ENCODE data around the gene NFKBIL1. TPM values are rescaled to one million over a fixed set of nuclear protein-coding genes. Genes with fewer than 3 reads are reported as not detected.
A peak's percentile ranks its signal among the peaks of the same experiment; 100 is the strongest.

The NFKBIL1 gene
- total RNA-seq, 4 donors from 2014 or later = 7.8 to 25.2 (median 16.7) TPM

- no peak overlapping the region for H3K27ac ChIP-seq
- H3K27me3 ChIP-seq = peaks cover 0 to 12% (median 0%) of the 10 kb centered on the region in 4 donors
- no peak for TF ChIP-seq CTCF (IDR thresholded peaks at IDR 0.05)
- no peaks in the 10 kb centered on the region for H3K36me3 ChIP-seq
- intact Hi-C loops (cut with DNase I) = no loop called here
- DNase-seq = no peak
- WGBS, 2 donors = 78 to 87% methylated on average over 3 of the region's 3 CpGs
- H3K4me3 ChIP-seq = no peak overlapping the region
- no peaks in the 10 kb centered on the region for H3K9me3 ChIP-seq
- H3K4me1 ChIP-seq = peaks cover 16 to 37% (median 18%) of the 10 kb centered on the region in 3 donors
These were observed 31.7 kb downstream of the NFKBIL1 start for GRCh38 chr6:31579119-31579505.

- Histone ChIP-seq H3K27ac (peak overlapping the region in 2 of 4 donors; percentile 81 to 87), H3K36me3 (no peaks in the 10 kb centered on the region), H3K4me1 (peaks cover 16 to 37% (median 18%) of the 10 kb centered on the region in 3 donors), H3K9me3 (no peaks in the 10 kb centered on the region), H3K27me3 (peaks cover 0 to 9% (median 0%) of the 10 kb centered on the region in 4 donors), H3K4me3 (peak overlapping the region in 3 of 4 donors; percentile 72 to 84 (median 82))
- no peak for TF ChIP-seq CTCF (IDR thresholded peaks at IDR 0.05)
- no peak for TF ChIP-seq POLR2A (IDR thresholded peaks at IDR 0.05)
- intact Hi-C loops (cut with DNase I) = no loop called here
- DNase-seq = no peak
- WGBS, 2 donors = 83% methylated on average over 6 to 8 of the region's 8 CpGs
These were observed 32.4 kb downstream of the NFKBIL1 start for GRCh38 chr6:31579546-31580437.

- no peaks in the 10 kb centered on the region for H3K36me3 ChIP-seq
- no peaks in the 10 kb centered on the region for H3K9me3 ChIP-seq
- H3K27ac ChIP-seq = peak overlapping the region; percentile 71 to 88 (median 84)
- no peak for TF ChIP-seq POLR2A (IDR thresholded peaks at IDR 0.05)
- no peak for TF ChIP-seq CTCF (IDR thresholded peaks at IDR 0.05)
- intact Hi-C loops (cut with DNase I) = no loop called here
- 33 to 46% methylated on average over 11 of the region's 11 CpGs for WGBS, 2 donors
- H3K4me3 ChIP-seq = peak overlapping the region; percentile 53 to 84 (median 77)
- peaks cover 16 to 31% (median 18%) of the 10 kb centered on the region in 3 donors for H3K4me1 ChIP-seq
- no peak for DNase-seq
- peaks cover 0 to 8% (median 0%) of the 10 kb centered on the region in 4 donors for H3K27me3 ChIP-seq
These were observed 33.0 kb downstream of the NFKBIL1 start for GRCh38 chr6:31580438-31580740.

- Histone ChIP-seq H3K9me3 (no peaks in the 10 kb centered on the region), H3K27ac (peak overlapping the region; percentile 71 to 88 (median 84)), H3K4me1 (peaks cover 16 to 34% (median 22%) of the 10 kb centered on the region in 3 donors), H3K27me3 (peaks cover 0 to 4% (median 0%) of the 10 kb centered on the region in 4 donors), H3K4me3 (peak overlapping the region; percentile 53 to 84 (median 77)), H3K36me3 (no peaks in the 10 kb centered on the region)
- intact Hi-C loops (cut with DNase I) = no loop called here
- WGBS, 2 donors = 0 to 1% methylated on average over 1 to 22 of the region's 62 CpGs
- no peak for DNase-seq
- TF ChIP-seq CTCF (IDR thresholded peaks at IDR 0.05) = peak; percentile 92 to 98 (median 94)
- peak in 1 of 4 donors; percentile 65 for TF ChIP-seq POLR2A (IDR thresholded peaks at IDR 0.05)
These were observed 33.5 kb downstream of the NFKBIL1 start for GRCh38 chr6:31580807-31581433.
